ENCODE results near the gene FEM1C.

FEM1C gene

GRCh38 chr5:115524199-115524847 is 20.3 kb downstream of the FEM1C start:
- in situ Hi-C loops (cut with HindIII; ENCODE audit: low sequenced_read_pairs) = no loop called here

GRCh38 chr5:115522832-115523403 is 21.7 kb downstream of the FEM1C start:
- in situ Hi-C loops (cut with HindIII; ENCODE audit: low sequenced_read_pairs) = no loop called here

DNA sequence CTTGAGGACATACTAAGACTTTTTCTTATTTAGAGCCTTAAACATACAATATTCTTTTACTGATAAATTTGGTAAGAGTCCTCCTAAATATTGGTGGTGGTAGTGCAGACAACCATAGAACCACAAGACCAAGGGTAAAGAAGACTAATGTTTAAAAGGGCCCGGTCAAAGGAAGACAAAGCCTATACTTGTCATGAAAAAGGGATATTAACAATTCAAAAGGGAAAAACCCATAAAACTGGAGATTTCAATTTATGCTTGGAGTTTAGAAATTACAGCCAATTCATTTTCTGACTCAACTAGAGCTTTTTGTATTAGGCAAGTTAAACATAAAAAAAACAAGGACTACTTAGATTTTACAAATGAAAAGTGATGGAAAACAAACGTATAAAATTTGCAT is 24.4 kb downstream of the FEM1C start:
- in situ Hi-C loops (cut with HindIII; ENCODE audit: low sequenced_read_pairs) = no loop called here

- in situ Hi-C loops (cut with HindIII; ENCODE audit: low sequenced_read_pairs) = no loop called here
Observed at GRCh38 chr5:115516372-115516771, 28.2 kb downstream of the FEM1C start.

DNA sequence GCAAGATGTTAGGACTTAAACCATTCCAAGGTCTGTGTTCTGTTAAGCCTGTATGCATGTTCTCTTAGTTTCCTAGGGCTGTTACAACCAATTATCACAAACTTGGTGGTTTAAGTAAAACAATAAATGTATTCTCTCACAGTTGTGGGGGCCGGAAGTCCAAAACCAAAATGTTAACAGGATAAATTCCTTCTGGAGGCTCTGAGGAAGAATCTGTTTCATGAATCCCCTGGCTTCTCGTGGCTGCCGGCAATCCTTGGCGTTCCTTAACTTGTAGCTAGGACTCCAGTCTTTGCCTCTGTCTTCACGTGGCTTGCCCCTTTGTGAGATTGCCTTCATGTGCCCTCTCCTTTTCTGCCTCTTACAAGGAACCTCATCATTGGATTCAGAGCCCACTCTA is 30.4 kb downstream of the FEM1C start:
- in situ Hi-C loops (cut with HindIII; ENCODE audit: low sequenced_read_pairs) = no loop called here

DNA sequence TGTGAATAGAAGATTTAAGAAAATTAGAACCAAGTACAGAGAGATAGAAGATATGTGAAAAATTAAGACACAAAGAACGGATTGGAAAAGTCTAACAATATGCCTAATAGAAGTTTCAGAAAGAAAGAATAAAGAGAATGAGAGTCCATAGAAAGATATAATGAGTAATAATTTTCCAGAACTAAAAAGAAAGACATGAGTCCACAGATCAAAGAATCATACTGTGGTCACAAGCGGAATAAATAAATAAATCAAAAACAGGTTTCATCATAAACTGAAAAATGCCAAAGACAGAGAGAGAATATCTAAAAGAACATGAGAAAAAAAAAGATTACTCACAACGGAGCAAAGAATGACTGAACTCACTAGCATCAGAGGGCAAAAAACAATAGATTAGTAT is 32.9 kb downstream of the FEM1C start:
- in situ Hi-C loops (cut with HindIII; ENCODE audit: low sequenced_read_pairs) = no loop called here

GRCh38 chr5:115510145-115510645 is 34.4 kb downstream of the FEM1C start:
- in situ Hi-C loops (cut with HindIII; ENCODE audit: low sequenced_read_pairs) = no loop called here

DNA sequence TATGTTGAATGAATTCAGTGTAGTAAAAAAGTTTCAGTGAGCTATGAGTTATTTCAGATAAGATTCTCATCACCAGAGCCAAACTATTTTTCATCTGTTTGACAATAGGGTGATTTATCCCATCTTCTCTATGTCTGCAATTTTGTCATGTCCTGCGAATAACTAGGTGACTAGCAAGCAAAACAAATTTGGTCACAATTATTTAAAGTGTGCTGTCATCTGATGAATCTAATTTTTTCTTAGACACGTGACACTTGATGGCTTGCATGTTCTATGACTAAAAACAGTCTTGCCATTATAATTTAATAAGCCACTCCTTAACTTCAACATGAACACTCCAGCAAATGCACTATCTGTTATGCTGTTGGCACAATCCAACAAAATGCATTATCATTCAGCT is 35.0 kb downstream of the FEM1C start:
- in situ Hi-C loops (cut with HindIII; ENCODE audit: low sequenced_read_pairs) = no loop called here

DNA sequence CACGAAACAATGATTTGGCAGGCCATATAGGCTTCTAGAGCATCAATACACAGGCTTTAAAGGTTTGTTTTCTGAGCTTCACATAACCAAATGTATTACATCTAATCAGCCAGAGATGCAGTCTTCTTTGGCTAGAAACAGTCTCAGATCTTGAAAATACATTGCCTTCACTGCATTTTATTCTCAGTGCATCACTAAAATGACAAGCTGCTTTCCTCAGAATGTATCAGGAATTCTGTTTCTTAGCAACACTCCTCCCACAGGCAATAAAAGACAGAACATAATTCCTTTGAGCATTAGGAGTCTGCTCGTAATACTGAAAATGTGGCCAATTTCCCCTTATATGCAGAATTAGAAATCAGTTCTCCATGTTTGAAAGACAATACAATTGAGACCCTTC is 36.9 kb downstream of the FEM1C start:
- in situ Hi-C loops (cut with HindIII; ENCODE audit: low sequenced_read_pairs) = no loop called here

DNA sequence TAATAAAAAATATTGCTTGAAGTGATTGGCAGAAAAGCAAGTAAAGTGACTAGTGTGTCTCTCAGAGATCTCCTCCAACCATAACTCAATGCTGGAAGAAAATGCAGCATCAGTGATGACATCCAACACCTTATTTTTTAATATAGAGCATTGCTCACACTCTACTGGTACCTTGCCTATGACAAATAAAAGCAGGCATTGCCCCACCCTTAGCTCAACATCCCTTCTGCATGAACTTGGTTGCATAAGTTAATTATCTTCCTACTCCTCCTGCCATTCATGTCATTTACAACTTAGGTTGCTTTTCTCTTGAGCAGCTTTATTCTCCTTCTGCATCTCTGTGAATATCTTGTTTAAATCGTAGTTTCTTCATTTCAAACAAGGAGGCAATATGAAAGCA is 41.2 kb downstream of the FEM1C start:
- in situ Hi-C loops (cut with HindIII; ENCODE audit: low sequenced_read_pairs) = no loop called here

DNA sequence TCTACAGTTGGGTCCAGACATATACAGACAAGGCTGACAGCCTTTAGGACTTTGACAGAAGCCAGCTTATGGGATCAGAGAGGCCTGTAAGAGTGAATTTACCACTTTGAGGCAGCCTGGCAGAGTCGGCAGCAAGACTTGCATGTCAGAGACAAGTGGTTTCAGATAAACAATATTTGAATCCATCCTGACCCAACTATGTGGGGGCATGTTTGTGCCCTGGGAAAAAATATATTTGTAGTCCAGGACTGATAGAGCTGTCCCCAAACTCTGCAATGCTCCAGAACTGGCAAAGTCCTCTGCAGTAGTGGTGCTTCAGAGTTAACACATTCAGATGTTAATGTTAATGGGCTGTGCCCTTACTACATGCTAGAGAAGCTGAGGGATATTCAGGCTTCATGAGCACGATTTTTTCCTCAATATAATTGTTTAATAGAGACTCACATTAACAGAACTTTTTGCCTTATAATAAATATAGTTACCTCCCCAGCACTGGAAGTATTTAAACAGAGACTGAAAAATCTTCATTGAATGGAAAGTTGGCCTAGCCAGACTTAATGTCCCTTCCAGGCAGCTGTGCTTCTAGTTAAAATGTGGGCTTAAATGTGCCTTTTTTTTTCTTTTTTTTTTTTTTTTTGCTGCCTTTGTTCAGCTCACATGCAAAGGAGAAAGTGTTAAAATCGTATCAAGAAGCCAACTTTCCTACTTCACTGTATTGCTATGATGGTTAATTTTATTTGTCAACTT is 42.9 kb downstream of the FEM1C start:
- in situ Hi-C loops (cut with HindIII; ENCODE audit: low sequenced_read_pairs) = no loop called here

- in situ Hi-C loops (cut with HindIII; ENCODE audit: low sequenced_read_pairs) = no loop called here
Observed at GRCh38 chr5:115500225-115500624, 44.4 kb downstream of the FEM1C start.

GRCh38 chr5:115496936-115497576 is 47.5 kb downstream of the FEM1C start:
- in situ Hi-C loops (cut with HindIII; ENCODE audit: low sequenced_read_pairs) = no loop called here

- in situ Hi-C loops (cut with HindIII; ENCODE audit: low sequenced_read_pairs) = no loop called here
Observed at GRCh38 chr5:115494570-115495289, 49.8 kb downstream of the FEM1C start.

GRCh38 chr5:115490596-115490995 is 54.0 kb downstream of the FEM1C start:
- in situ Hi-C loops (cut with HindIII; ENCODE audit: low sequenced_read_pairs) = no loop called here

GRCh38 chr5:115489733-115490132 is 54.8 kb downstream of the FEM1C start:
- in situ Hi-C loops (cut with HindIII; ENCODE audit: low sequenced_read_pairs) = no loop called here

- in situ Hi-C loops (cut with HindIII; ENCODE audit: low sequenced_read_pairs) = no loop called here
Observed at GRCh38 chr5:115487756-115488155, 56.8 kb downstream of the FEM1C start.

DNA sequence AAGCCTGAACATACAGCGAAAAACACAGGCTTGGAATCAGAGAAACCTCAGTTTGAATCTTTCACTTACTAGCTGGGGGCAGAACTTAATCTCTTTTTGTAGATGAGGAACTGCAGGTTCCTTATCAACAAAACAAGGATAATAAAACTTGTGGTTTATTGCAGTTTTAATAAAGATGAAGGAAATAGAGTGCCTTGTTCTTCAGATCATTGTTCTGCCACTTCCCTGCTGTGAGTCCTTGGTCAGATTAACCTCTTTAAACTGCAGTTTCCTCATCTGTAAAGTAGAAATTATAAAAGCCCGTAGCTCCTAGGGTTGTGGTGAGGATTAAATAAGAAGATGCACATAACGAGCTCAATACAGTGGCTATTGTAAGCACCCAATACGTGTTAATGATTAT is 57.4 kb downstream of the FEM1C start:
- in situ Hi-C loops (cut with HindIII; ENCODE audit: low sequenced_read_pairs) = no loop called here

- in situ Hi-C loops (cut with HindIII; ENCODE audit: low sequenced_read_pairs) = no loop called here
Observed at GRCh38 chr5:115486728-115487127, 57.8 kb downstream of the FEM1C start.

DNA sequence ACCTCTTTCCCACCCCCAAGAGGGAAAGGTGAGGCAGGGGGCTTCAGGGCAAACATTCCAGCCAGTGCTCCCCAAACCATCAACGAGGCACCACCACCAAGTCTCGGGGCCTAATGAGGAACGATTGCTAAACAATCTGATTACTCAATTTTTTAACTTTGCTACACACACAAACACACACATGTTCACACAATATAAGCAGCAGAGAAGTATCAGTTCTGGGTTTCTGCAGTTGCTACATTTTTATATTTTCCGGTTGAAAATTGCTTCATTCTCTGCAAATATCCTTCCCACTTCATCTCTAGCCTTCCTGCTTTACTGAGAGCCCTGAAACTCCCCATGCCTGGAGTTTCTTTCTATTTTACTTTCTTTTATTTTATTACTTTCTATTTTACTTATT is 60.2 kb downstream of the FEM1C start:
- in situ Hi-C loops (cut with HindIII; ENCODE audit: low sequenced_read_pairs) = no loop called here

DNA sequence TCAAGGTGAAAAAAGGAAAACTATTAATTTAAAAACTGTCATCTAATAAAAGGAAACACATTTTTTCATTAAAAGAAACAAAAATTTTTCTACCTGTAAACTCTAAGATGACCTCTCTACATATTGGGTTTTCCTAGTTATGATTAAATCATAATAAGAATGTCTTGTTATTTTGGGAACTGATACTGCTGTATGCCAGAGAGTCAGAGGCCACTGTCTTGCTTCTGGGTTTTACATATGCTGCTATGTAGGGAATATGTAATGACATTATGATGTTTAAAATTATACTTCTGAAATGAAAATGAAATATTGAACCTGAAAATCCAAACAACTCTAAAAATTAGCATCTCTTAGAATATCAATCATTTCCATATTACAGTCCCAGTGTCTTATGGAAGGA is 63.7 kb downstream of the FEM1C start:
- in situ Hi-C loops (cut with HindIII; ENCODE audit: low sequenced_read_pairs) = no loop called here

All from DLD1 (cell line).